HEK293 (cell line): ENCODE results near the gene BTBD19.

ENCODE experiments used
- CTCF ChIP-seq: fragments of 450-650 bp; formaldehyde crosslinking; IDR thresholded peaks from 2 replicates; pipeline ENCODE4 v1.5.1; 2016; ENCODE audit warnings: missing biosample characterization, missing genetic modification characterization
- ZNF184 ChIP-seq: fragments of 450-650 bp; IDR thresholded peaks from 2 replicates; pipeline ENCODE4 v1.5.1; 2018; ENCODE audit warnings: missing biosample characterization, mild to moderate bottlenecking, missing genetic modification characterization
- ZNF23 ChIP-seq: fragments of 450-650 bp; formaldehyde crosslinking; IDR thresholded peaks from 2 replicates; pipeline ENCODE4 v1.5.1; 2016; ENCODE audit warnings: missing biosample characterization, missing genetic modification characterization, borderline replicate concordance
- ZNF302 ChIP-seq: fragments of 450-650 bp; formaldehyde crosslinking; IDR thresholded peaks from 2 replicates; pipeline ENCODE4 v1.5.1; 2016; ENCODE audit warnings: missing biosample characterization, missing genetic modification characterization, low read depth
- ZNF404 ChIP-seq: fragments of 450-650 bp; formaldehyde crosslinking; IDR thresholded peaks from 2 replicates; pipeline ENCODE4 v1.5.1; 2017; ENCODE audit warnings: missing biosample characterization, missing genetic modification characterization
- ZNF558 ChIP-seq: fragments of 450-650 bp; formaldehyde crosslinking; IDR thresholded peaks from 2 replicates; pipeline ENCODE4 v1.5.1; 2016; ENCODE audit warnings: missing biosample characterization, missing genetic modification characterization
- ZNF626 ChIP-seq: fragments of 450-650 bp; sonication (Bioruptor Pico); formaldehyde crosslinking; IDR thresholded peaks from 2 replicates; pipeline ENCODE4 v1.5.1; 2018; ENCODE audit warnings: missing biosample characterization, missing genetic modification characterization, inconsistent platforms

- TF ChIP-seq CTCF (tag by site-specific recombination) (no peak), ZNF302 (tag by site-specific recombination) (no peak), ZNF404 (tag by site-specific recombination) (no peak), ZNF626 (tag by site-specific recombination) (no peak), ZNF184 (tag by site-specific recombination) (no peak), ZNF23 (tag by site-specific recombination) (no peak), ZNF558 (tag by site-specific recombination) (no peak)
These were observed 31.3 kb downstream of the BTBD19 start for GRCh38 chr1:44839576-44839975.
